Loucy (cell line): ENCODE results near the gene OR2A14.

Experiments used
- H2AFZ ChIP-seq: fragments of 200-600 bp; sonication (generic); 2 replicates; pipeline ENCODE4 v1.6.0; 2016; ENCODE audit warnings: antibody characterized with exemption, mild to moderate bottlenecking, low read length, moderate library complexity
- H3F3A ChIP-seq: fragments of 200-600 bp; 2 replicates; pipeline ENCODE4 v1.6.0; 2016; ENCODE audit warnings: antibody characterized with exemption, low read depth, mild to moderate bottlenecking
- H3K27me3 ChIP-seq: fragments of 200-600 bp; sonication (generic); 2 replicates; pipeline ENCODE4 v1.6.1; 2014; ENCODE audit warnings: low read length, mild to moderate bottlenecking; ENCODE audit not compliant: insufficient read depth, poor library complexity, severe bottlenecking
- H3K36me3 ChIP-seq: fragments of 200-600 bp; sonication (generic); 2 replicates; pipeline ENCODE4 v1.6.1; 2016; ENCODE audit warnings: low read length; ENCODE audit not compliant: insufficient read depth
- H3K4me1 ChIP-seq: fragments of 200-600 bp; sonication (generic); 2 replicates; pipeline ENCODE4 v1.5.1; 2014; ENCODE audit warnings: low read length, mild to moderate bottlenecking; ENCODE audit not compliant: insufficient read depth, poor library complexity, severe bottlenecking
- H3K4me2 ChIP-seq: fragments of 200-600 bp; sonication (generic); 2 replicates; pipeline ENCODE4 v1.6.0; 2014; ENCODE audit warnings: antibody characterized with exemption, low read length, low read depth, mild to moderate bottlenecking; ENCODE audit not compliant: poor library complexity, severe bottlenecking
- H3K4me3 ChIP-seq: fragments of 200-600 bp; sonication (generic); 2 replicates; pipeline ENCODE4 v1.5.1; 2014; ENCODE audit warnings: low read length, mild to moderate bottlenecking, mixed read lengths; ENCODE audit not compliant: poor library complexity, severe bottlenecking
- H3K79me2 ChIP-seq: fragments of 200-600 bp; sonication (generic); 2 replicates; pipeline ENCODE4 v1.6.1; 2014; ENCODE audit warnings: low read length; ENCODE audit not compliant: insufficient read depth
- H3K9ac ChIP-seq: fragments of 200-600 bp; sonication (generic); 2 replicates; pipeline ENCODE4 v1.6.0; 2014; ENCODE audit warnings: mild to moderate bottlenecking, low read depth, low read length, moderate library complexity; ENCODE audit not compliant: poor library complexity, severe bottlenecking
- H3K9me2 ChIP-seq: fragments of 200-600 bp; sonication (generic); replicated peaks from 2 replicates; pipeline ENCODE4 v1.6.1; 2016; ENCODE audit warnings: low read depth, low read length, mixed read lengths
- H3K9me3 ChIP-seq: fragments of 200-600 bp; sonication (generic); 2 replicates; pipeline ENCODE4 v1.6.1; 2014; ENCODE audit warnings: mild to moderate bottlenecking, antibody characterized with exemption, low read length, low read depth; ENCODE audit not compliant: insufficient read depth
- H4K20me1 ChIP-seq: fragments of 200-600 bp; sonication (generic); 2 replicates; pipeline ENCODE4 v1.6.0; 2014; ENCODE audit warnings: antibody characterized with exemption, low read length, mild to moderate bottlenecking; ENCODE audit not compliant: insufficient read depth, poor library complexity, severe bottlenecking
- EZH2phosphoT487 ChIP-seq: fragments of 200-600 bp; IDR thresholded peaks from 2 replicates; pipeline ENCODE4 v1.6.1; 2018; ENCODE audit warnings: antibody characterized with exemption, mild to moderate bottlenecking, moderate library complexity, borderline replicate concordance
- TF ChIP-seq, protein P1 (sequence below): fragments of 200-600 bp; sonication (generic); conservative IDR thresholded peaks from 2 replicates; pipeline ENCODE4 v1.5.1; 2014; ENCODE audit warnings: mild to moderate bottlenecking, antibody characterized with exemption, low read length

The OR2A14 gene

DNA sequence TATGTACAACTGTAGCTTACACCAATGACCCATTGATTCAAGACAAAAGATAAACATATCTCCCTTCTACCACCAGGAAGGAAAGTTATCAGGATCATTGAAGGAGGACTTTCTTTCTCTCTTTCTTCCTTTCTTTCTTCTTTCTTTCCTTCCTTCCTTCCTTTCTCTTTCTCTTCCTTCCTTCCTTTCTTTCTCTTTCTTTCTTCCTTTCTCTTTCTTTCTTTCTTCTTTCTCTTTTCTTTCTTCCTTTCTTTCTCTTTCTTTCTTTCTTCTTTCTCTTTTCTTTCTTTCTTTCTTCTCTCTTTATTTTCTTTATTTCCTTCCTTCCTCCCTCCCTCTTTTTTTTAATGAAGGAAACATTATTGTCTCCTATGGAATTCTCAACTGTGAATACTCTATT, 24.2 kb upstream of the OR2A14 start:
- no peak overlapping the region for H2AFZ ChIP-seq
- H3K9ac ChIP-seq, result no peak overlapping the region
- H3K79me2 ChIP-seq, result no peaks in the 10 kb centered on the region
- H4K20me1 ChIP-seq, result no peaks in the 10 kb centered on the region
- no peak overlapping the region for H3K4me3 ChIP-seq
- no peaks in the 10 kb centered on the region for H3K4me1 ChIP-seq
- no peaks in the 10 kb centered on the region for H3K27me3 ChIP-seq
- H3F3A ChIP-seq, result no peaks in the 10 kb centered on the region
- no peak overlapping the region for H3K4me2 ChIP-seq
- H3K9me2 ChIP-seq, result no peaks in the 10 kb centered on the region
- no peaks in the 10 kb centered on the region for H3K9me3 ChIP-seq
- no peak for TF ChIP-seq EZH2phosphoT487
- TF ChIP-seq, protein P1, sequence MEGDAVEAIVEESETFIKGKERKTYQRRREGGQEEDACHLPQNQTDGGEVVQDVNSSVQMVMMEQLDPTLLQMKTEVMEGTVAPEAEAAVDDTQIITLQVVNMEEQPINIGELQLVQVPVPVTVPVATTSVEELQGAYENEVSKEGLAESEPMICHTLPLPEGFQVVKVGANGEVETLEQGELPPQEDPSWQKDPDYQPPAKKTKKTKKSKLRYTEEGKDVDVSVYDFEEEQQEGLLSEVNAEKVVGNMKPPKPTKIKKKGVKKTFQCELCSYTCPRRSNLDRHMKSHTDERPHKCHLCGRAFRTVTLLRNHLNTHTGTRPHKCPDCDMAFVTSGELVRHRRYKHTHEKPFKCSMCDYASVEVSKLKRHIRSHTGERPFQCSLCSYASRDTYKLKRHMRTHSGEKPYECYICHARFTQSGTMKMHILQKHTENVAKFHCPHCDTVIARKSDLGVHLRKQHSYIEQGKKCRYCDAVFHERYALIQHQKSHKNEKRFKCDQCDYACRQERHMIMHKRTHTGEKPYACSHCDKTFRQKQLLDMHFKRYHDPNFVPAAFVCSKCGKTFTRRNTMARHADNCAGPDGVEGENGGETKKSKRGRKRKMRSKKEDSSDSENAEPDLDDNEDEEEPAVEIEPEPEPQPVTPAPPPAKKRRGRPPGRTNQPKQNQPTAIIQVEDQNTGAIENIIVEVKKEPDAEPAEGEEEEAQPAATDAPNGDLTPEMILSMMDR, result no peak
- no peaks in the 10 kb centered on the region for H3K36me3 ChIP-seq

DNA sequence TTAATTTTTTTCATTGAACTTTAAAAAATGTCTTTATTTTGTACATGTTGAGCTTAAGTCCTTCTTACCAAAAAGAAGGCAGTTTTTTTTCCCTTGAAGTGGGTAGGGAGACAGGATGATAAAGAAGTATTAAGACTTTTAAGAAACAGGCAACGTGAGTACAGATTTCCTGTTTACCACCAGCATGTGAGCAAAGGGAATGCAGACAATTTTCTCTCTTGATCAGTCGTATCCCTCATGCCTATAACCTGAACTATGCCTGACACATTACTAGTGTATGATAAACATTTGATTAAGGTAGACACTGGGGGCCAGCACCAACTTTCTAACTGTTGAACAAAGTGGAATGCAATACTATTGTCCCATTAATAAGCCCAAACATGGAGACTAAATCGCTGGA, 22.4 kb upstream of the OR2A14 start:
- Histone ChIP-seq H3K27me3 (no peaks in the 10 kb centered on the region), H2AFZ (no peak overlapping the region), H3K4me2 (no peak overlapping the region), H3K36me3 (no peaks in the 10 kb centered on the region), H3K9me2 (no peaks in the 10 kb centered on the region), H3K4me3 (no peak overlapping the region), H4K20me1 (no peaks in the 10 kb centered on the region), H3K79me2 (no peaks in the 10 kb centered on the region), H3K9ac (no peak overlapping the region), H3K4me1 (no peaks in the 10 kb centered on the region), H3K9me3 (no peaks in the 10 kb centered on the region), H3F3A (no peaks in the 10 kb centered on the region)
- TF ChIP-seq, protein P1, result no peak
- TF ChIP-seq EZH2phosphoT487, result no peak

DNA sequence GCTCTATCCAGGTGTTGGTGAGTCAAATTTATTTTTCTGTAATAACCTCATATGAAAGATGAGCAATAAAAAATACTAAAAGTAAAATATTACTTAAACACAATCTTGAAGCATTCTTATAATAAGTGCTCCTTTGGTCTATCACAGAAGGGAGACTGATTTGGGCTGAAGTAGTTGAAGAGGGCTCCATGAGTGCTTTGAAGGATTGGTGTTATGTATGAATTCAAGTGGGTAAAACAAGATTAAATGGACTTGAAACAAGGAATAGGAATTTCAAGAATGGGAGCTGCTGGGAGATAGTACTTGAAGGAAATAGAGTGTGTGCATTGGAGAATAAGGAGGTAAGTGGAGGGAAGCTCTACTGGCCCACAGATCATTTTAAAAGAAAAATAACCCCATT, 20.9 kb upstream of the OR2A14 start:
- Histone ChIP-seq H3K36me3 (no peaks in the 10 kb centered on the region), H3K9me3 (no peaks in the 10 kb centered on the region), H3K9ac (no peak overlapping the region), H3K4me1 (no peaks in the 10 kb centered on the region), H3K4me3 (no peak overlapping the region), H3K79me2 (no peaks in the 10 kb centered on the region), H2AFZ (no peak overlapping the region), H3F3A (no peaks in the 10 kb centered on the region), H3K4me2 (no peak overlapping the region), H3K9me2 (no peaks in the 10 kb centered on the region), H4K20me1 (no peaks in the 10 kb centered on the region), H3K27me3 (no peaks in the 10 kb centered on the region)
- TF ChIP-seq EZH2phosphoT487, result no peak
- TF ChIP-seq, protein P1, result no peak
